SK-N-SH (cell line): ENCODE measurements around the gene GJC3. TPM values are rescaled to one million over a fixed set of nuclear protein-coding genes. Genes with fewer than 3 reads are reported as not detected.

ENCODE experiments used
- CTCF ChIA-PET: fragments of 300-600, 350-600 bp; formaldehyde crosslinking; extraction: SDS; loops from one replicate; lab custom pipeline; 2021; lab: Yijun Ruan, JAX
- POLR2A ChIA-PET: fragments of 350-600 bp; sonication (Branson Sonifier 250); formaldehyde crosslinking; extraction: SDS; loops from one replicate; lab custom pipeline; 2020; ENCODE audit warnings: antibody characterized with exemption, inconsistent platforms; lab: Yijun Ruan, JAX
- DNase-seq: peaks from one replicate; pipeline ENCODE4 v3.0.0; 2012
- H2AFZ ChIP-seq: fragments of 200-600 bp; sonication (generic); 2 replicates; pipeline ENCODE4 v1.8.1; 2016; ENCODE audit warnings: antibody characterized with exemption, mild to moderate bottlenecking, low read depth
- H3F3A ChIP-seq: fragments of 200-600 bp; sonication (generic); replicated peaks from 2 replicates; pipeline ENCODE3; 2016; ENCODE audit warnings: antibody characterized with exemption, mild to moderate bottlenecking; ENCODE audit not compliant: insufficient read depth
- H3K27ac ChIP-seq, 2 experiments: fragments of 200-500 bp in 1 of 2; fragments of 200-600 bp in 1 of 2; sonication (Bioruptor generic) in 1 of 2; sonication (generic), shearing (Covaris generic) in 1 of 2; 2 replicates each; pipeline versions ENCODE4 v1.5.1 to v1.6.1; 2014 to 2016; ENCODE audit warnings: low read depth in 2 of 2, inconsistent platforms in 1 of 2, low read length in 1 of 2, mild to moderate bottlenecking in 1 of 2, mixed read lengths in 1 of 2
- H3K27me3 ChIP-seq: fragments of 200-600 bp; sonication (generic), shearing (Covaris generic); 2 replicates; pipeline ENCODE4 v1.6.1; 2016; ENCODE audit warnings: mixed run types; ENCODE audit not compliant: insufficient read depth
- H3K36me3 ChIP-seq, 2 experiments: fragments of 200-500 bp in 1 of 2; fragments of 200-600 bp in 1 of 2; sonication (Bioruptor generic) in 1 of 2; sonication (generic) in 1 of 2; replicated peaks in 1 of 2; 2 replicates each; pipeline versions ENCODE3 to v1.5.1; 2014 to 2016; ENCODE audit warnings: low read length in 1 of 2, mild to moderate bottlenecking in 1 of 2; ENCODE audit not compliant: insufficient read depth in 2 of 2, control insufficient read depth in 1 of 2
- H3K4me1 ChIP-seq, 2 experiments: fragments of 200-500 bp in 1 of 2; fragments of 200-600 bp in 1 of 2; sonication (Bioruptor generic) in 1 of 2; sonication (generic), shearing (Covaris generic) in 1 of 2; 2 replicates each; pipeline versions ENCODE4 v1.5.1 to v1.6.1; 2014 to 2016; ENCODE audit warnings: low read depth in 1 of 2, low read length in 1 of 2, mixed run types in 1 of 2; ENCODE audit not compliant: insufficient read depth in 2 of 2, control insufficient read depth in 1 of 2
- H3K4me2 ChIP-seq: fragments of 200-600 bp; sonication (generic), shearing (Covaris generic); 2 replicates; pipeline ENCODE4 v1.6.1; 2017; ENCODE audit warnings: mixed run types
- H3K4me3 ChIP-seq, 2 experiments: fragments of 200-500 bp in 1 of 2; fragments of 200-600 bp in 1 of 2; sonication (Bioruptor generic) in 1 of 2; sonication (generic), shearing (Covaris generic) in 1 of 2; 2 replicates each; pipeline versions ENCODE4 v1.5.1 to v1.8.1; 2014 to 2016; ENCODE audit warnings: low read depth in 2 of 2, inconsistent platforms in 1 of 2, low read length in 1 of 2, mild to moderate bottlenecking in 1 of 2, mixed read lengths in 1 of 2, moderate library complexity in 1 of 2
- H3K79me2 ChIP-seq: fragments of 200-600 bp; sonication (generic); 2 replicates; pipeline ENCODE4 v1.8.1; 2017; ENCODE audit warnings: mild to moderate bottlenecking; ENCODE audit not compliant: insufficient read depth
- H3K9ac ChIP-seq: fragments of 200-600 bp; sonication (generic); 2 replicates; pipeline ENCODE4 v1.6.1; 2017; ENCODE audit warnings: mixed run types
- H3K9me2 ChIP-seq: fragments of 200-600 bp; sonication (generic); 2 replicates; pipeline ENCODE4 v1.6.1; 2017; ENCODE audit warnings: mixed run types
- H3K9me3 ChIP-seq: fragments of 200-600 bp; sonication (generic); 2 replicates; pipeline ENCODE4 v1.6.1; 2017; ENCODE audit warnings: mixed run types, mild to moderate bottlenecking, moderate library complexity
- H4K20me1 ChIP-seq: fragments of 200-600 bp; sonication (generic); 2 replicates; pipeline ENCODE4 v1.6.1; 2017; ENCODE audit warnings: mild to moderate bottlenecking, mixed run types; ENCODE audit not compliant: insufficient read depth
- EP300 ChIP-seq, 2 experiments: IDR thresholded peaks; 2 replicates each; pipeline versions ENCODE4 v1.4.0 to v1.6.1; 2012; ENCODE audit warnings: borderline replicate concordance in 1 of 2, low read depth in 1 of 2, low read length in 1 of 2
- EZH2phosphoT487 ChIP-seq: fragments of 200-600 bp; sonication (generic); IDR thresholded peaks from 2 replicates; pipeline ENCODE4 v1.6.1; 2017; ENCODE audit warnings: low read depth, mixed run types, mild to moderate bottlenecking, antibody characterized with exemption, moderate library complexity, borderline replicate concordance
- FOXJ3 ChIP-seq: sonication (generic); formaldehyde crosslinking; IDR thresholded peaks from 2 replicates; pipeline ENCODE4 v1.5.1; 2020; ENCODE audit warnings: mild to moderate bottlenecking, missing genetic modification reagents
- FOXM1 ChIP-seq: IDR thresholded peaks from 2 replicates; pipeline ENCODE4 v1.4.0; 2012; ENCODE audit warnings: low read depth, mild to moderate bottlenecking
- IRF3 ChIP-seq: fragments of 150-350 bp; IDR thresholded peaks from 2 replicates; pipeline ENCODE4 v1.6.1; 2016; ENCODE audit warnings: mild to moderate bottlenecking, low read depth, low read length
- JUND ChIP-seq: IDR thresholded peaks from 2 replicates; pipeline ENCODE4 v1.4.0; 2012
- MAX ChIP-seq: IDR thresholded peaks from 2 replicates; pipeline ENCODE4 v1.4.0; 2012; ENCODE audit warnings: low read depth
- MEF2A ChIP-seq: IDR thresholded peaks from 2 replicates; pipeline ENCODE4 v1.4.0; 2012; ENCODE audit warnings: low read depth, borderline replicate concordance
- MXI1 ChIP-seq: IDR thresholded peaks from 2 replicates; pipeline ENCODE4 v1.6.1; 2012; ENCODE audit warnings: mild to moderate bottlenecking, low read depth, low read length, improper control_type of control experiment
- NRF1 ChIP-seq: IDR thresholded peaks from 2 replicates; pipeline ENCODE4 v1.6.1; 2012; ENCODE audit warnings: low read depth, mild to moderate bottlenecking, low read length
- PBX3 ChIP-seq: IDR thresholded peaks from 2 replicates; pipeline ENCODE4; 2012
- RAD21 ChIP-seq: IDR thresholded peaks from 2 replicates; pipeline ENCODE4 v1.6.1; 2012; ENCODE audit warnings: mild to moderate bottlenecking, low read length
- REST ChIP-seq: IDR thresholded peaks from 2 replicates; pipeline ENCODE4 v1.6.1; 2012; ENCODE audit warnings: mild to moderate bottlenecking, low read depth, low read length, moderate library complexity
- RFX5 ChIP-seq: IDR thresholded peaks from 2 replicates; pipeline ENCODE4 v1.6.1; 2012; ENCODE audit warnings: mild to moderate bottlenecking, improper control_type of control experiment, low read length
- SMC3 ChIP-seq: IDR thresholded peaks from 2 replicates; pipeline ENCODE4 v1.6.1; 2012; ENCODE audit warnings: low read depth, low read length, improper control_type of control experiment
- TCF12 ChIP-seq: IDR thresholded peaks from 2 replicates; pipeline ENCODE4 v1.4.0; 2012
- USF1 ChIP-seq: IDR thresholded peaks from 2 replicates; pipeline ENCODE4 v1.4.0; 2012; ENCODE audit warnings: low read depth, borderline replicate concordance
- YY1 ChIP-seq: IDR thresholded peaks from 2 replicates; pipeline ENCODE4 v1.4.0; 2012; ENCODE audit warnings: low read depth, mild to moderate bottlenecking
- ZBTB33 ChIP-seq: IDR thresholded peaks from 2 replicates; pipeline ENCODE4 v1.4.0; 2012; ENCODE audit warnings: low read depth, borderline replicate concordance
- WGBS: methylation state at CpG from one replicate; pipeline ENCODE4 v1.1.6; 2017; ENCODE audit warnings: low lambda C conversion rate; 5-methylcytosine and 5-hydroxymethylcytosine counted together
- polyA plus RNA-seq, 3 experiments: library from polyadenylated mRNA; depleted of rRNA; stranded (reverse); fragments of >200 nt; gene quantifications; 2 replicates each; pipeline ENCODE4 v1.2.3, GENCODE V29; 2012

GJC3 gene
- polyA plus RNA-seq, 1 of the 3 experiments (the other 2 are of a cell fraction) = not detected

GRCh38 chr7:99899830-99900519 lies 29.4 kb downstream of the GJC3 start:
- Histone ChIP-seq H3K9ac (no peak overlapping the region), H3K27me3 (peaks cover under 1% of the 10 kb centered on the region; the same call in 1 of the 2 replicates), H3K27ac (no peak overlapping the region), H3K36me3 (peaks cover 11 to 28% of the 10 kb centered on the region in 2 experiments), H3K4me1 (peaks cover 0 to 13% of the 10 kb centered on the region in 2 experiments; a peak in 2 of 4 replicates), H2AFZ (no peak overlapping the region), H3F3A (no peaks in the 10 kb centered on the region), H3K4me2 (no peak overlapping the region), H3K4me3 (no peak overlapping the region), H3K9me3 (no peaks in the 10 kb centered on the region), H3K9me2 (no peaks in the 10 kb centered on the region), H3K79me2 (no peaks in the 10 kb centered on the region), H4K20me1 (no peaks in the 10 kb centered on the region)
- TF ChIP-seq ZBTB33 (no peak), JUND (no peak), MAX (no peak), RFX5 (no peak), EP300 (IDR thresholded peaks at IDR 0.05; ENCODE audit: borderline replicate concordance in 1 of 2, low read depth in 1 of 2, low read length in 1 of 2) (no peak), MXI1 (no peak), YY1 (no peak), EZH2phosphoT487 (no peak), IRF3 (no peak), MEF2A (no peak), NRF1 (no peak), PBX3 (no peak), SMC3 (no peak), USF1 (no peak), RAD21 (no peak), TCF12 (no peak), REST (no peak), FOXM1 (no peak), FOXJ3 (no peak)
- CTCF ChIA-PET = interaction anchor here (1.2 kb wide), 1 partner anchor 80 kb away, joined by 4 read pairs; no protein-coding TSS in a partner anchor
- DNase-seq = no peak
- POLR2A ChIA-PET = no interaction called here
- WGBS = 43% methylated on average over 6 of the region's 6 CpGs
